Adrenal gland (tissue), 12 donors: ENCODE data around the gene CPNE7. TPM values are rescaled to one million over a fixed set of nuclear protein-coding genes. Genes with fewer than 3 reads are reported as not detected.

Experiments
- DNase-seq, 7 donors: peaks; one replicate each; pipeline ENCODE4 v3.0.0-alpha.2; 2019 to 2020
- H3K27ac ChIP-seq, 5 donors: fragments of 200-600 bp; sonication (generic) in 4 of 5; 1 replicate in 3 of 5; 2 replicates in 2 of 5; pipeline versions ENCODE4 v1.5.1 to v1.8.0; 2016 to 2020; ENCODE audit warnings: mild to moderate bottlenecking in 1 of 5
- H3K27me3 ChIP-seq: fragments of 200-600 bp; 2 replicates; pipeline ENCODE4 v1.8.0; 2021
- H3K36me3 ChIP-seq, 2 donors: fragments of 200-600 bp; replicated peaks in 1 of 2; 1 replicate in 1 of 2; 2 replicates in 1 of 2; pipeline versions ENCODE4 v1.5.1 to v1.8.0; 2018 to 2022
- H3K4me1 ChIP-seq, 2 donors: fragments of 200-600 bp; replicated peaks in 1 of 2; 1 replicate in 1 of 2; 2 replicates in 1 of 2; pipeline versions ENCODE4 v1.5.1 to v1.8.0; 2018 to 2021
- H3K4me3 ChIP-seq, 4 donors: fragments of 200-600 bp; sonication (generic) in 3 of 4; one replicate each; pipeline ENCODE4 v1.5.1; 2016 to 2018
- H3K9me3 ChIP-seq, 3 donors: fragments of 200-600 bp; sonication (generic) in 1 of 3; replicated peaks in 1 of 3; 1 replicate in 2 of 3; 2 replicates in 1 of 3; pipeline versions ENCODE4 v1.5.1 to v1.8.0; 2016 to 2021
- POLR2A ChIP-seq, 2 donors: fragments of 450-650 bp; IDR thresholded peaks; one replicate each; pipeline ENCODE4 v1.6.1; 2017; ENCODE audit warnings: antibody characterized with exemption in 2 of 2, mild to moderate bottlenecking in 2 of 2, moderate library complexity in 1 of 2
- WGBS, 4 donors: extraction: QIAGEN DNeasy Blood & Tissue Kit in 2 of 4; methylation state at CpG; one replicate each; pipeline versions ENCODE4 v1.1.5 to v1.1.7; 2013 to 2017; 5-methylcytosine and 5-hydroxymethylcytosine counted together
- intact Hi-C, 2 donors: fragments of 100-400 bp; cut with DNase I; formaldehyde crosslinking; loops; one replicate each; pipeline versions ENCODE4 v1.14.1 to v1.15.0; 2022 to 2023
- polyA plus RNA-seq, 3 donors: library from polyadenylated mRNA; stranded (reverse); fragments of 200-250 nt in 2 of 3; fragments of 350-450 nt in 1 of 3; fragmentation: Illumina TruSeq in 1 of 3; extraction: RNeasy Lipid Tissue Mini Kit (QIAGEN cat#74804) in 1 of 3; gene quantifications; one replicate each; pipeline ENCODE4 v1.2.3, GENCODE V29; 2013 to 2014
- total RNA-seq, 9 donors: library from RNA; depleted of rRNA in 4 of 9; stranded (reverse); fragments of >200 nt in 4 of 9; fragments of 120-200 nt in 1 of 9; fragmentation: NEBNext Ultra II Directional in 1 of 9; extraction: Animal tissue kit (Norgen Biotek cat#: 25700) in 1 of 9; gene quantifications; one replicate each; pipeline versions ENCODE4 v1.1.0 to v1.2.4, GENCODE V29; 2013 to 2023
- TF ChIP-seq, protein P1 (sequence below), 6 experiments: fragments of 450-650 bp in 4 of 6; fragments of 200-600 bp in 2 of 6; sonication (generic) in 1 of 6; IDR thresholded peaks; 1 replicate in 5 of 6; 2 replicates in 1 of 6; pipeline versions ENCODE4 v1.5.1 to v1.8.0; 2016 to 2021; ENCODE audit warnings: antibody characterized with exemption in 6 of 6, mild to moderate bottlenecking in 2 of 6, moderate library complexity in 1 of 6
- donor health status: healthy with polysubstance abuse.
- donor health status: Bipolar disorder and iron deficiency.
- donor health status: DM: yes; HTN: yes; CAD: no.
- donor health status: DM: no; HTN: no; CAD: no.
- donor health status: DM: no; HTN: no; CAD: no.
- donor health status: DM: yes; HTN: yes; CAD: no.

Gene CPNE7
- total and polyA plus RNA-seq, 12 donors: 0.15 to 6.8 (median 0.52) TPM; not detected in 3

DNA sequence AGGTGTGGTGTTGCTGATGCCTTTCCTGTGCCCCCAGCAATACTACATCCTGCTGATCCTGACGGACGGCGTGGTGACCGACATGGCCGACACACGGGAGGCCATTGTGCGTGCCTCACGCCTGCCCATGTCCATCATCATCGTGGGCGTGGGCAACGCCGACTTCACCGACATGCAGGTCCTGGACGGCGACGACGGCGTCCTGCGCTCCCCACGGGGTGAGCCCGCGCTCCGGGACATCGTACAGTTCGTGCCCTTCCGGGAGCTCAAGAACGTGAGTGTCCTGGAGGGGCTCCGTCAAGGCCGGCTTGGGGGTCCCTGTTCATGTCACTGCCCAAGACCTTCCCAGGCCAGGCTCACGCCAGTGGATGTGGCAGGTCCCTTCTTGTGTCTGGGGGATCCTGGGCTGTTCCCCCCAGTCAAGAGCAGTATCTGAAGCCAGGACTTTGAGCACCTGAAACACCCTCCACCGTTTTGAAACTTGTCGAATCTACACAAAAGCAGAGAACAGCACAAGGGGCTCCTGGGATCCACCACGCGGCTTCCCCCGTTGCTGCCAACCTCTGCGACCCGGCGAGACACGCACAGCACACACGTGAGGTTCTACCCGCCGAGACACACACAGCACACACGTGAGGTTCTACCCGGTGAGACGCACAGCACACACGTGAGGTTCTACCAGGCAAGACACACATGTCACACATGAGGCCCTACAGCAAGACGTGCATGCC is 19.9 kb downstream of the CPNE7 start:
- no peaks in the 10 kb centered on the region for H3K36me3 ChIP-seq

DNA sequence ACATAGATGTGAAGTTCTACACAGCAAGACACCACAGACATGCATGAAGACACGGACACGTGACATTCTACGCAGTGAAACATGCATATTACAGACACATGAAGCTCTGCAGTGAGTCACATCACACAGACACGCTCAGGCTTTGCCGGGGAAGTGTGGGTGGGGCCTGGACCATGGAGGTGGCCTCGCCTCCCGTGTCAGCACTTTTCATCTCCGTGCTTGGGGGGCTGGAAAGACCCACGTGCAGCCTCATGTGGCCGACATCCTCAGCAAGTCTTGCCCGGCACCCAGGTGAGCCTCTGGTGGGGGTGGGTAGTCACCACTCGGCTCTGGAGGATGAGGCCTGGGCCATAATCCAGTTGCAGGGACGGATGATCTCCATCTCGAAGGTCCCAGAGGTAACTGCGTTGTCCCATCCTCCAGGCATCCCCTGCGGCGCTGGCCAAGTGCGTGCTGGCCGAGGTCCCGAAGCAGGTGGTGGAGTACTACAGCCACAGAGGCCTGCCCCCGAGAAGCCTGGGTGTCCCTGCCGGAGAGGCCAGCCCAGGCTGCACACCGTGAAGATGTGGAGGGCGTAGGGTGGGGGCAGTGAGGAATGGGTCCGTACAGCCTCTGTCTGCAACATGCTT is 20.6 kb downstream of the CPNE7 start:
- no peaks in the 10 kb centered on the region for H3K9me3 ChIP-seq
- H3K4me1 ChIP-seq: no peaks in the 10 kb centered on the region
- H3K27me3 ChIP-seq: no peaks in the 10 kb centered on the region
- 90 to 93% (median 91%) methylated on average over 2 to 25 of the region's 25 CpGs for WGBS, 4 donors
- TF ChIP-seq POLR2A (IDR thresholded peaks at IDR 0.05): no peak
- TF ChIP-seq, protein P1, sequence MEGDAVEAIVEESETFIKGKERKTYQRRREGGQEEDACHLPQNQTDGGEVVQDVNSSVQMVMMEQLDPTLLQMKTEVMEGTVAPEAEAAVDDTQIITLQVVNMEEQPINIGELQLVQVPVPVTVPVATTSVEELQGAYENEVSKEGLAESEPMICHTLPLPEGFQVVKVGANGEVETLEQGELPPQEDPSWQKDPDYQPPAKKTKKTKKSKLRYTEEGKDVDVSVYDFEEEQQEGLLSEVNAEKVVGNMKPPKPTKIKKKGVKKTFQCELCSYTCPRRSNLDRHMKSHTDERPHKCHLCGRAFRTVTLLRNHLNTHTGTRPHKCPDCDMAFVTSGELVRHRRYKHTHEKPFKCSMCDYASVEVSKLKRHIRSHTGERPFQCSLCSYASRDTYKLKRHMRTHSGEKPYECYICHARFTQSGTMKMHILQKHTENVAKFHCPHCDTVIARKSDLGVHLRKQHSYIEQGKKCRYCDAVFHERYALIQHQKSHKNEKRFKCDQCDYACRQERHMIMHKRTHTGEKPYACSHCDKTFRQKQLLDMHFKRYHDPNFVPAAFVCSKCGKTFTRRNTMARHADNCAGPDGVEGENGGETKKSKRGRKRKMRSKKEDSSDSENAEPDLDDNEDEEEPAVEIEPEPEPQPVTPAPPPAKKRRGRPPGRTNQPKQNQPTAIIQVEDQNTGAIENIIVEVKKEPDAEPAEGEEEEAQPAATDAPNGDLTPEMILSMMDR (IDR thresholded peaks at IDR 0.05): no peak
- no peak overlapping the region for H3K4me3 ChIP-seq
- DNase-seq: no peak
- H3K27ac ChIP-seq: no peak overlapping the region
- no peaks in the 10 kb centered on the region for H3K36me3 ChIP-seq
- intact Hi-C loops: no loop called here

More for the DNA sequence above, 19.9 kb downstream of the CPNE7 start:
- Histone ChIP-seq H3K4me3 (no peak overlapping the region), H3K27ac (no peak overlapping the region), H3K27me3 (no peaks in the 10 kb centered on the region), H3K9me3 (no peaks in the 10 kb centered on the region), H3K4me1 (no peaks in the 10 kb centered on the region)
- TF ChIP-seq, protein P1 (IDR thresholded peaks at IDR 0.05): no peak
- TF ChIP-seq POLR2A (IDR thresholded peaks at IDR 0.05): no peak
- intact Hi-C loops: no loop called here
- WGBS, 4 donors: 92 to 94% (median 93%) methylated on average over 32 to 47 of the region's 47 CpGs
- no peak for DNase-seq

- Histone ChIP-seq H3K4me3 (no peak overlapping the region), H3K4me1 (no peaks in the 10 kb centered on the region), H3K9me3 (no peaks in the 10 kb centered on the region), H3K27me3 (no peaks in the 10 kb centered on the region), H3K27ac (no peak overlapping the region), H3K36me3 (no peaks in the 10 kb centered on the region)
- intact Hi-C loops: no loop called here
- no peak for DNase-seq
- 84 to 95% (median 85%) methylated on average over 7 to 19 of the region's 19 CpGs for WGBS, 4 donors
- no peak for TF ChIP-seq POLR2A (IDR thresholded peaks at IDR 0.05)
- TF ChIP-seq, protein P1 (IDR thresholded peaks at IDR 0.05): no peak
Measured at GRCh38 chr16:89596957-89597649, 21.5 kb downstream of the CPNE7 start.

GRCh38 chr16:89598199-89598598 is 22.6 kb downstream of the CPNE7 start:
- no peak for DNase-seq
- Histone ChIP-seq H3K27ac (no peak overlapping the region), H3K27me3 (no peaks in the 10 kb centered on the region), H3K36me3 (no peaks in the 10 kb centered on the region), H3K4me3 (no peak overlapping the region), H3K4me1 (no peaks in the 10 kb centered on the region), H3K9me3 (no peaks in the 10 kb centered on the region)
- intact Hi-C loops: no loop called here
- WGBS, 4 donors: 55 to 69% (median 61%) methylated on average over 4 to 14 of the region's 14 CpGs; no CpG with 5 or more reads in 1 of the 4 donors
- TF ChIP-seq, protein P1 (IDR thresholded peaks at IDR 0.05): no peak
- no peak for TF ChIP-seq POLR2A (IDR thresholded peaks at IDR 0.05)
